KBM-7 (cell line): Measurements from ENCODE around the gene CNR2.
"Not testable (repeated sequence)": the region's sequence is repeated elsewhere in the genome, so short reads cannot be mapped to it uniquely, and the experiment has no call there.

Source experiments
- DNase-seq: peaks from one replicate; pipeline ENCODE4 v3.0.0-alpha.2; 2015
- in situ Hi-C: fragments of 300-500 bp; cut with MboI; formaldehyde crosslinking; loops from 2 replicates; pipeline ENCODE4 v1.14.3; 2020; ENCODE audit warnings: low sequenced_read_pairs, low pct_unique_long_range_greater_than_20kb, mixed read lengths

The CNR2 gene

DNA sequence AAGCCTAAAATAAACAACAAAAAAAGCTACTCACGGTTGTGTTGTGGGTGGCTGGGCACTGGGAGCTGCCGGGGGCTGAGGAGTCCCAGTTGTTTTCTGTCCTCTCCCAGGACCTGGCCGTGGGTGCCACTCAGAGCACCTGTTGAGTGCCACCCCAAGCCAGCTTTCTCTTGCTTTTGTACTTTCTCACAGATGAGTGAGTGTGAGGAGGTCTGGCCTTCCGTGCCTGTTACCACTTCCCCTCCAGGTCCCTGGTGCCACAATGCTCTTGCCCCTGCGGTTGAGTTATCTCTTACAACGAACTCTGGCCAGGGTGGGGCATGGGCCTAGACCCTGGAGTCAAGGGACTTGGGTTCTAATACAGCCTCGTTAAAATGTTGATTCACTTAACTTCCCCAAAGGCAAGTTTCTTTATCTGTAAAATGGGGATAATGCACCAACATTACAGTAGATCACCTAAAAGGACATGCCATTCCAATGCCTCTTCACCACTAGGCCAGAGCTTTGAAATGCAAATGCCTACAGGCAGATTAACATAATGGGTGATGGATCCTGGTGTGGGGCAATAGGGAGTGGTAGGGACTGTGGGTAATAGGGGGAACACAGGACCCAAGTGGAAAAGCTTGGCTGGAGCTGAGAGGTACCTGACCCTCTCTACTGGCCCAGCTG is at the start of gene CNR2:
Gene CNR2 (minus strand): TSS at position 151 of the 669 bp plus-strand sequence. CDS start 37,745 bp downstream, outside the sequence.
- in situ Hi-C loops, result loop anchor here (25.0 kb wide), 1 partner anchor 101 kb away; the partner anchor contains the start of gene GALE

DNA sequence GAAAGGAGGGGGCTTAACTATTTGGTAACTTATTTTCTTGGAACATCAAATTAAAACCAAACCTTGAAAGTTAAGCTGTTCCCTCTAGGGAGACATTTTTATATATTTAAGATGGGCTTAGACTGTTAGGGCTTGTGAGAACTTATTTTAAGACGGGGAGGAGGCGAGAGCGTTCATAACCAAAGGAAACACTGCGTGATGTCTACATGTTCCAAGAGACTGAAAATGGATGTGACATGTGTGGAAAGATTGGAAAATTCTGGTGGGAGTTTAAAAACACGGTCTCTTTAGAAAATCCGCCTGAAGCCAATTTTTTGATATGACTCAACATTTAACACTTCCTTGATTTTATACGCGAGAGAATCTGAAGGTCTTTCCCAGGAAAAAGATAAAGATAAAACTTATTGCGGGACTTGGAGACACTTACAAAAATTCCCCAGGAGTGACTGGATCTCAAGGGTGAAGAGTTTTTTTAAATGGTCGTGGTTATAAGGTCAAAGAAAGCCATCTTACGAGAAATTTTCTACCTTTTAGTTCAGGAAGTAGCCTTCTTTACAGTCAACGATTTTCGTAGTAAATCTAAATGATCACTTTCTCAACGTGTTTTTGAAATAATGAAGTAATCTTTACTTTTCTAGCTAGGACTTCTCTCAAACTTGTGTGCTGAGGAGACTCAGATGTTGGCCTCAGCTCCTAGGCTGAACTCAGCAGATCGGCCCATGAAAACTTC is 47.3 kb upstream of the CNR2 start:
- in situ Hi-C loops, result no loop called here
- DNase-seq, result no peak

More for the DNA sequence above, at the start of gene CNR2:
- peak; percentile 86 for DNase-seq

DNA sequence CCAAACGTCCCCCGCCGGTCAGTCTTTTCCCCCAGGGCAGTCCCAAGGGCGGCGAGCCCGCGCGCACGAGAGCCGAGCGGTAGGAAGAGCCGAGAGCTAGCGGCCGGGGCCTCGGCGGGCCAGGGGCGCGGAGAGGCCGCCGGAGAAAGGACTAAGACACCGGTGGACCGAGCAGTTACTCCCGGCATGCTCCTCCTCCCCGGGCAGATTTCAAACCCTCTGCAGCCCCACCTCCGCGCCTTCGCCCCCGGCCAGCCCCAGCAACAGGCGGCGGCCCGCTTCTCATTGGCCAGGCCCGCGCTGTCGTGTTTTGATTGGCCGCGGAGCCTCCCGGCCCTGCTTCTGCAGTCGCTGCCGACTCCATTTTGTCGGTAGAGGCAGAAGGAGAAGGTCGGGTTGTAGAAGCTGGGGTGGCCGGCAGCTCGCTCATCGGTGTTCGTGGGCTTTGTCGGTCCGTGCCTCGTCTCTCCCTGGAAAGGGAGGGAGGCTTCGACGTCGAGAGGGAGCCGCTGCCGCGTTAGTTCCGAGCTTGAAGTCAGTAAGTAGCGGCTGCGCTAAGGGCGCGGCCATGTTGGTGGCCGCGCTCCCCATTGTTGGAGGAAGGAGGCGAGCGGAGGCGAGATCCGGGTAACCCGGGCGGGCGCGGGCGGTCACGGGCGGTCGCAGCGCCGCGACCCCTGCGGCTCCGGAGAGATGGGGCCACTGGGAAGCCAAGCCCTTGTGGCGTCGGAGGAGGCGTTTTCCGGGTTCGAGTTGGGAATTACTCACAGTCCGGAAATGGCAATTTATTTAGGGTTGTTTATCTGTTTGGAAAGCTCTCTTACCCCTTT is 46.5 kb upstream of the CNR2 start, which contains the start of gene PNRC2:
Gene PNRC2 (plus strand): TSS at position 368 of the 830 bp plus-strand sequence. CDS start 1,630 bp downstream, outside the sequence.
- in situ Hi-C loops, result no loop called here

DNA sequence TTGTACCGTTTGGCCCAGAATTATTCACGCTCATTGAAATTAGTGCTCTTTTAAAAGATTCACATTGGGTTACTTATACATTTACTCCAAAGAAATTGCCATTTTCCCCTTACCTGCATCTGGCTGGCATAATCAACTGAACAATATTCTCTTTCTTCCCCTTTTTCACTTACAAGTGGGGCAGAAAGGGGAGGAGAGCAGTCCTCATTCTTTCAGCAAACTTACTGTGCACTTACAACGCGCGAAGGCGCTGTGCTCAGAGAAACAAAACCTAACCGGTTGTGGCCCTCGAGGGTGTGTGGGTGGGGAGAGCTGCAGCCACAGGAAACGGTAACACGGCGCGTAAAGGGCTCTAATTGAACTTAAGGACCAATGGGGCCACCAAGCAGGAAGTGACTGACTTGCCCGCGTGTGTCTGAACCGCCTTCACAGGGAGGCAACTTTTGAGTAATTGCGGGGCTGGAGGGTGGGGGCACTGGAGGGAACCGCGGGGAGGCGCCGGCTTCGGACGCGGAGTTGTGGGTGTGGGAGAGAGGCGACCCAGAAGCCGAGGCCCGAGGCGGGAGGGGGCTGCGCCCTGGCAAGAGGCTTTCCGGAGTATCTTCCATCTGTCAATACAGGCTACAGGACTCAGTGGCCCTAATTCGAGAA is 45.8 kb upstream of the CNR2 start:
- in situ Hi-C loops, result no loop called here

More for the DNA sequence above, 46.5 kb upstream of the CNR2 start, which contains the start of gene PNRC2:
- peak; percentile 97 for DNase-seq

DNA sequence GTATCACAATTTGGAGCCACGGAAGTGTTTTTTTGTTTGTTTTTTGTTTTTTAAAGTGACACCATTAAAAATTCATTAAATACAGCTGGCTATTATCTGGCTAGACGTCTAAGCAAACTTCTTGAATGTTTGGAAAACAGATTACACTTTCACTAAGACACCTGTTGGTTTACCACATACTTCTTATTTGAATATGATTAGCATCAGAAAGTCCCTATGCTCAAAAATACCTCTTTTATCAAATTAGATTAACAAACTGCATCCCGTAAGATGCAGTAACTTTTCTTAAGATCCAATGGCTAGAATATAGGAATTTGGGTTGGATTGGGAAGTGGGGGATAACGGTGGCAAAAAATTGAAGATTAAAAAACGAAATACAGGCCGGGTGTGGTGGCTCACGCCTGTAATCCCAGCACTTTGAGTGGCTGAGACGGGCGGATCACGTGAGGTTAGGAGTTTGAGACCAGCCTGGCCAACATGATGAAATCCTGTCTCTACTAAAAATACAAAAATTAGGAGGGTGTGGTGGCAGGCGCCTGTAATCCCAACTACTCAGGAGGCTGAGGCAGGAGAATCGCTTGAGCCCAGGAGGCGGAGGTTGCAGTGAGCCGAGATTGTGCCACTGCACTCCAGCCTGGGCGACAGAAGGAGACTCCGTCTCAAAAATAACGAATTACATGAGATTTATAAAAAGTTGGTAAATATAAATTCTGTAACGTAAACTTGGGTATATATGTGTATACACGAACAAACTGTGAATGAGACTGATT is 45.1 kb upstream of the CNR2 start:
- in situ Hi-C loops, DNase-seq: not testable (repeated sequence)

More for the DNA sequence above, 45.8 kb upstream of the CNR2 start:
- peak; percentile 99 for DNase-seq

DNA sequence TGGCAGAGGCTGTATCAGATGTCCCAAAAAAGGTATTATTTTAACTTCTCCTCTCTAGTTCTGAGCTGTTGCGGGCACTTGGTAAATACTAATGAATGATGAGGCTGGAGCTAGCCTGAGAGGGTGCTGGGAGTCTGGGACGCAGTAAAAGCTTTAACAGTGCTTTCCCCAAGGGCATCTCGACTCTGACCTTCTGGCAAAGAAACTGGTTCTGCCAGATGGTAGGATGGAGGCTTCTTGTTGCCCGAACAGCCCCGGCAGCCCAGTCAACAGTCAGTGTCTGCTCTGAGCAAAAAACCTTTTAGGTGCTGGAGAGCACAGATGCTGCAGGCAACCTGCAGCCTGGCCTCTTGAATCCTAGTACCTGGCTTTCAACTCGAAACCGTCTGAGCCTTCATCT is 43.9 kb upstream of the CNR2 start:
- in situ Hi-C loops, result no loop called here
- no peak for DNase-seq

DNA sequence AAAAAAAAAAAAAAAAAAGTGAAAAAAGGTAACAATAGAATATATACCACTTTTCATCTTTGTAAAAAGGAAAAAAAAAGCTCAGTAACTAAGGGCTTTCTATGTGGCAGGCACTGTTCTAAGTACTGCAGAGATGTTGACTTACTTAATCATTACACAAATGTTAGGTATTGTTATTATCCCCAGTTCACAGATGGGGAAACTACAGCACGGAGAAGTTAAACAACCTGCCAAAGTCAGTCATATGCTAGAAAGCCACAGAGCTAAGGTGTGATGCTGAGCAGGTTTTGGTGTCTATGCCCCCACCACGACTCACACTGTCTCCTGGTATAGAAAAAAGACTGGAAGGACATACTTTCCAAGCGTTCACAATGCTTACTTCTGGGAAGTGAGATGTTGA is 39.9 kb upstream of the CNR2 start:
- no peak for DNase-seq
- in situ Hi-C loops, result no loop called here

DNA sequence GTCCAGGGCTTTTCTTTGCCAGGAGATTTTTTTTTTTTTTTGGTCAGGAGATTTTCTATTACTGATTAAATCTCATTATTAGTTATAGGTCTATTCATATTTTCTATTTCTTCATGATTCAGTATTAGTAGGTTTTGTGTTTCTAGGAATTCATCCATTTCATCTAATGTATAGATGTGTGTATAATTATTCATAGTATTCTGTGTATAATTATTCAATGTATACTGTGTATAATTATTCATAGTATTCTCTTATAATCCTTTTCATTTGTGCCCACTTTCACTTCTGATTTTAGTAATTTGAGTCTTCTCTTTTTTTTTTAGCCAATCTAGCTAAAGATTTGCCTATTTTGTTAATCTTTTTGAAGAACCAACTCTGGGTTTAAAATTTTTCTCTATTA is 34.2 kb upstream of the CNR2 start:
- no peak for DNase-seq
- in situ Hi-C loops, result no loop called here

DNA sequence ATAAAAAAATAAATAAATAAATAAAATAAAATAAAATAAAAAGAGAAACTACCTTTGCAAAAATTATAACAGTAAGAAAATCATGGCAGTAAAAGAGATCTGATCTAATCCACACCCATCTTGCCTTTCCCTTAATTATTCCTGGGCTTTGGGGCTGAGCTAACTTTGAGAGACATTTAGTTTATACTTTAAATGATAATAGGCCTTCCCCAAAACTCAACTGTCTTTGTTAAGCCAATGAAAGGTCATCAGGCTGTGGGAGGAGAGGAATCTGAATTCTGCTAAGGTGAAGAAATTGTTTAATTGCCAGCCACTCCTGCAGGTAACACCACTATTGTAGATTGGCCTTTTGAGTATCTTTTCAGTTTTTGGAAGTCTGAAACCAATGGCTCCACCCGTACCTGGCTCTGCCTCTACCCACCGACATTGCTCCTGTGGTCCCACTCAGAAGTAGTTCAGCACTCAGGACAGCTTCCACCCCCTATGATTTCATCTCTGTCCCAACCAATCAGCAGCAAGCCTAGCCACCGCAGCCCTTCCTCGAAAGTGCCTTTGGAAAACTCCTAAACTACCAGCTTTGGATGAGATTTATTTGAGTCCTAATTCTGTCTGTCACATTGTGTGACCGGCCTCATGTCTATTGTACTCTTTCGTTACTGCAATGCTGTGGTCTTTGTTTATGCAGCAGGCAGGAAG is 23.5 kb upstream of the CNR2 start:
- in situ Hi-C loops, result no loop called here
- no peak for DNase-seq

DNA sequence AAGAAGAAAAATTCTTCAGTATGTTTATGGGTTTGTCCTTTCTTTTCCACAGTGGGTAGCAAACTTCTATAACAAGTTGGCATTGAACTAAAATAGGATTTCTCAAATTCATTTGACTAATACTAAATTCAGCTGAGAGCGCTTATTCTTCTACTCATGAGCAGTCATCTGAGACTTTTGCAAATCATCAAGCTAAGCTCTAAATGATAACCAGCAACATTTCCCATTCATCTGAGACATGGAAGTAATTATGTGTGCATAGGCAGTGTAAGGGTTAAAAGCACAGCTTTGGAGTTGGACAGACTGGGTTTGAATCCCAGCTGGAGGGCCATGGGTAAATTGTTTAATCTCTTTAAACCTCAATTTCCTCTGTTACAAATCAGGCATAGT is 18.3 kb upstream of the CNR2 start:
- in situ Hi-C loops, result no loop called here
- no peak for DNase-seq

DNA sequence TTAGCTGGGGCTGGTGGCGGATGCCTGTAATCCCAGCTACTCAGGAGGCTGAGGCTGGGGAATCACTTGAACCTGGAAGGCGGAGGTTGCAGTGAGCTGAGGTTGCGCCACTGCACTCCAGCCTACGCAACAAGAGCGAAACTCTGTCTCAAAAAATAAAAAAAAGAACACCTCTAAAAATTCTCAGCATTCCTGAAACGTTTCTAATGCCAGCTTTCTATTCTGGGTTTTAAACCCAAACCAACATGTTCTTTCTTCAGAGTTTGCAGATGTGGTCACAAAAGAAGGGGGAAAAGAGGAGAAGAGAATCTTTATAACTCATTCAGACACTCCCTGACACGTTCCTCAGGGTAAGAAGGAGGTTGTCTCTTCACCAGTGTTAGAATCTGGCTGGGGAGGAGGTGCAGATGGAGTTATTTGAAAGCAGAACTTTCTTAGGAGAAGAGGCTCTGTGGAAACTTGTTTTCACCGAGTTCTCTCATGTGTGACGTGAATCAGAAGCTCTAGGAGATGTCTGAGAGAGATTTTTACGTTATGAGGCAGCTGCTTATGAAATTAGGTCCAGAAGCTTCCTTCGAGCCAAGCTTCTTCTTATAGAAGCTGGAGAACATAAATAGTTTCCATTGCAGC is 17.8 kb upstream of the CNR2 start:
- in situ Hi-C loops, result no loop called here
- DNase-seq, result peak; percentile 78

DNA sequence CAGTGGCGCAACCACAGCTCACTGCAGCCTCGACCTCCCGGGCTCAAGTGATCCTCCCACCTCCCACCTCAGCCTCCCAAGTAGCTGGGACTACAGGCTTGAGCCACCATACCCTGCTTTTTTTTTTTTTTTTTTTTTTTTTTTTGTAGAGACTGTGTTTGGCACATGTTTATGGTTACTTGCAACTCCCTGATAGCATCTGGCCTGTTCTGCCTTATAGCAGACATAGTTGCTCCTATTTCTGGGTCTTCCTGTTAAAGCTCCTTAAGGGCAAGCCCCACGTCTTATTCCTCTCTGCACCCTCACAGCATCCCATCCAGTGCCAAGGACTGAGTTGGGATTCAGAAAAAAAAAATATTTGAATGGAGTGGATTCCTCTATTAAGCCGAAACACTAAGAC is 17.1 kb upstream of the CNR2 start:
- in situ Hi-C loops, result no loop called here
- DNase-seq, result no peak

DNA sequence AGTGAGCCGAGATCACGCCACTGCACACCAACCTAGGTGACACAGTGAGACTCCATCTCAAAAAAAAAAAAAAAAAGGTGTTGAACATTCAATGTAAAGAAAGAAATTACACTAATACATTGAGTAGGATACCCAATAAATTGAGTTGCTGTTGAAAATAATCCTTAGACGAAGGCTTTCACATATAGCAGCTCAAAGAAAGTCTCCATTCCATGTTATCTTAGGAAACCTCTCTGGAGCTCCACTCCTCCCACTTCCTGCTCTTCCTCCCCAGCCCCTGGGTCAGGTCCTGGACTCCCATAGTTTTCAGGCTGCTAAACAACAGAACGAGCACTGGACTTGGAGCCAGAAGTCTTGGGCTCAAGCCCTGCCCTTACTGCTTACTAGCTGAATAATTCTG is 15.6 kb upstream of the CNR2 start:
- DNase-seq, result no peak
- in situ Hi-C loops, result no loop called here

DNA sequence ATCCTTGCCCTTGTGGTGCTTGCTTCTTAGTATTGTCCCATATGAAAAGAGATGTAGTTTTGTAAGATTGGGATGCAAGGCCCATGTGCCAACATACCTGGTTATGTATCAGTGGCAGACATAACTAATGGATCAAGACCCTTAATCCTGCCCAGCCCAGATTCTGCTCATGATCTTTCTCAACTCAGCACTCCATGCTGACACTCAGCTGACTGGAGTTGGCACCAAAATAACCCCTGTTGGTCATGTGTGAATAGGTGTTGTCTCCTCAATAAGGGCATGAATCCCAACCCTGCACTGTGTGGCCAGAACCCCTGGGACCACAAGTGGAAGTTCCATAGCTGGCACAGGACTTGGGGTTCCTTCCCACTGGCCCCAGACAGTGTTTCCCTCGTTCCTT is 13.9 kb upstream of the CNR2 start:
- in situ Hi-C loops, result no loop called here

DNA sequence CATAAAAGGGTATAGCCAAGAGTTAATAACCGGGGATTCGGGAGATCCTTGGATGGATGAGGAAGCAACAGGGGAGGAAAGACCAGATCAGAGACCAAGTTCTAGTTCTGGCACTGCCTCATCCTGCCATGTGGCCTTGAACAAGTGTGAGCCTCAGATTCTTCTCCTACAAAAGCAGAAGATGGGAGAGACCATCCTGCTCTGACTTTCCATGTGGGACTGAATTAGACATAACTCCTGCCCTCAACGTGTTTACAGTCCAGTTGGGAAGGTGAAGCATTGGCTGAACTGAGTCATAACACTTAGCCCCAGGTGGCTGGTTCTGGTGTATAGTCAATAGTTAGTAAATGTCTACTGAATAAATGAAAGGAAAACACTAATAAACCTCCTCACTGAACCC is 12.1 kb upstream of the CNR2 start:
- in situ Hi-C loops, result no loop called here
- DNase-seq, result no peak

More for the DNA sequence above, 13.9 kb upstream of the CNR2 start:
- DNase-seq, result no peak

DNA sequence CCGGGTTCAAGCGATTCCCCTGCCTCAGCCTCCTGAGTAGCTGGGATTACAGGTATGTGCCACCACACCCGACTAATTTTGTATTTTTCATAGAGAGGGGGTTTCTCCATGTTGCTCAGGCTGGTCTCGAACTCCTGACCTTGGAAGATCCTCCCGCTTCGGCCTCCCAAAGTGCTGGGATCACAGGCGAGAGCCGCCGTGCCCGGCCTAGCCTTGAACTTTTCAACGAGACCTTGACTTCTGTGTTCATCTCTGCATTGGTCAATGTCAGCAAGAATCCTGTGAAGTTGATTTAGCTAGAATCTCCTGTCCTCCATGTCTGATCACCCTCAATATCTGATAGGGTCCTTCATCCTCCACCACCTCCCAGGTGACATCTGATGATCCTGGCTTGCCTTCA is 11.4 kb upstream of the CNR2 start:
- DNase-seq, result no peak
- in situ Hi-C loops, result loop anchor here (25.0 kb wide), 1 partner anchor 112 kb away; the partner anchor contains the start of gene GALE
